Urinary bladder (tissue), 4 donors: ENCODE data around the gene PFKL. TPM values are rescaled to one million over a fixed set of nuclear protein-coding genes. Genes with fewer than 3 reads are reported as not detected.
"Not testable (repeated sequence)": the region's sequence is repeated elsewhere in the genome, so short reads cannot be mapped to it uniquely, and the experiment has no call there.

Experiments used
- DNase-seq: peaks from one replicate; pipeline ENCODE4 v3.0.0-alpha.2; 2015; ENCODE audit errors: extremely low spot score
- H3K27ac ChIP-seq: one replicate; pipeline ENCODE4 v1.5.1; 2013; ENCODE audit warnings: low read depth, mild to moderate bottlenecking, moderate library complexity
- H3K36me3 ChIP-seq: one replicate; pipeline ENCODE4 v1.6.1; 2013; ENCODE audit warnings: mild to moderate bottlenecking, moderate library complexity; ENCODE audit not compliant: insufficient read depth
- H3K4me1 ChIP-seq: one replicate; pipeline ENCODE4 v1.6.1; 2013; ENCODE audit warnings: mild to moderate bottlenecking, moderate library complexity; ENCODE audit not compliant: insufficient read depth
- H3K4me3 ChIP-seq: one replicate; pipeline ENCODE4 v1.5.1; 2013; ENCODE audit warnings: low read depth, low read length
- WGBS: extraction: QIAGEN DNeasy Blood & Tissue Kit; methylation state at CpG from one replicate; pipeline ENCODE4 v1.1.7; 2013; 5-methylcytosine and 5-hydroxymethylcytosine counted together
- polyA plus RNA-seq: library from polyadenylated mRNA; stranded (reverse); fragments of 200-250 nt; gene quantifications from one replicate; pipeline ENCODE4 v1.2.3, GENCODE V29; 2013
- total RNA-seq: library from RNA; depleted of rRNA; stranded (reverse); fragments of >200 nt; gene quantifications from one replicate; pipeline ENCODE4 v1.2.3, GENCODE V29; 2014
- donor health status: healthy with polysubstance abuse.
- donor health status: healthy.

PFKL gene
- total and polyA plus RNA-seq, 2 donors, result 74.8 to 116 TPM

- H3K27ac ChIP-seq, result no peak overlapping the region
- WGBS, result 50% methylated on average over 26 of the region's 26 CpGs
- no peak overlapping the region for H3K4me3 ChIP-seq
- H3K4me1 ChIP-seq, result no peaks in the 10 kb centered on the region
- H3K36me3 ChIP-seq, result no peaks in the 10 kb centered on the region
- DNase-seq, result no peak
Measured at GRCh38 chr21:44294391-44295162, 5.3 kb upstream of the PFKL start.

GRCh38 chr21:44295163-44295573, 4.7 kb upstream of the PFKL start:
- H3K4me1 ChIP-seq, result no peaks in the 10 kb centered on the region
- H3K36me3 ChIP-seq, result no peaks in the 10 kb centered on the region
- H3K27ac ChIP-seq, result no peak overlapping the region
- H3K4me3 ChIP-seq, result no peak overlapping the region
- no peak for DNase-seq
- 77% methylated on average over 14 of the region's 14 CpGs for WGBS

DNA sequence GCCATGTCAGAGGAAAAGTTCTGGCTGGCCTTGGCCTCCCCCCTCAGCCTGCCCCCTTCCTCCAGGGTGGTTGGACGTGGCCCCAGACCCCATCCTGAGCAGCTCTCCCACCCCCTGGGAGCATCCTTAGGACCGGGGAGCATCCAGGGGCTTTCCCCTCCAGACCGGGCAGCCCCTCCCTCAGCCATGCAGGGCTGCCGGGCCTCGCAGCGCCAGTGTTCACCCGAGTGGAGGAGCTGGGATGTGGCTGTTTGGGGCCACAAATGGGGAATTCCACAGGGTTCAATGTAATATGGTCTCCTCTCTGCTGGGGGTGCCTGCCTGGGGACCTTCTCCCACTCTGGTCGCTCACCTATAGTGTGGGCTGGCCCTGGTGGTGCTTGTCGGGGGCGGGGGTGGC, 4.2 kb upstream of the PFKL start:
- no peaks in the 10 kb centered on the region for H3K36me3 ChIP-seq
- no peak for DNase-seq
- H3K4me3 ChIP-seq, result no peak overlapping the region
- H3K27ac ChIP-seq, result no peak overlapping the region
- 74% methylated on average over 10 of the region's 10 CpGs for WGBS
- H3K4me1 ChIP-seq, result no peaks in the 10 kb centered on the region

GRCh38 chr21:44296103-44296519, 3.7 kb upstream of the PFKL start:
- DNase-seq, result no peak
- Histone ChIP-seq H3K27ac (no peak overlapping the region), H3K4me3 (no peak overlapping the region), H3K4me1 (no peaks in the 10 kb centered on the region), H3K36me3 (no peaks in the 10 kb centered on the region)
- 83% methylated on average over 12 of the region's 12 CpGs for WGBS

- no peak overlapping the region for H3K4me3 ChIP-seq
- H3K36me3 ChIP-seq, result no peaks in the 10 kb centered on the region
- H3K27ac ChIP-seq, result no peak overlapping the region
- no peak for DNase-seq
- H3K4me1 ChIP-seq, result no peaks in the 10 kb centered on the region
- 76% methylated on average over 13 of the region's 13 CpGs for WGBS
Measured at GRCh38 chr21:44296916-44297315, 2.9 kb upstream of the PFKL start.

DNA sequence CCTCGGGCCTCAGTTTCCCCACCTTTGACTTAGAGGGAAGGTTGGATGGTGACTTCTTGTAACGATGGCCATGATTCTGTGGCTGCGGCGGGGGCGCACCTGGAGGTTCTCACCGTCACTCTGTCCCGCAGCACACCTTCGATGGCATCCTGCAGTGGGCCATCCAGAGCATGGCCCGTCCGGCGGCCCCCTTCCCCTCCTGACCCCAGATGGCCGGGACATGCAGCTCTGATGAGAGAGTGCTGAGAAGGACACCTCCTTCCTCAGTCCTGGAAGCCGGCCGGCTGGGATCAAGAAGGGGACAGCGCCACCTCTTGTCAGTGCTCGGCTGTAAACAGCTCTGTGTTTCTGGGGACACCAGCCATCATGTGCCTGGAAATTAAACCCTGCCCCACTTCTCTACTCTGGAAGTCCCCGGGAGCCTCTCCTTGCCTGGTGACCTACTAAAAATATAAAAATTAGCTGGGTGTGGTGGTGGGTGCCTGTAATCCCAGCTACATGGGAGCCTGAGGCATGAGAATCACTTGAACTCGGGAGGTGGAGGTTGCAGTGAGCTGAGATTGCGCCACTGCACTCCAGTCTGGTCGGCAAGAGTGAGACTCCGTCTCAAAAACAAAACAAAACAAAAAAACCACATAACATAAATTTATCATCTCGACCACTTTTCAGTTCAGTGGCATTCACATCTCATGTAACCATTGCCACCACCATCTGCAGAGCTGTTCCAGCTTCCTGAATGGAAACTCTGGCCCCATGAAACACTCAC, 2.1 kb upstream of the PFKL start:
- Histone ChIP-seq H3K4me1 (no peaks in the 10 kb centered on the region), H3K36me3 (no peaks in the 10 kb centered on the region), H3K4me3 (no peak overlapping the region), H3K27ac (no peak overlapping the region)
- DNase-seq, result peak; percentile 57
- WGBS, result 27% methylated on average over 22 of the region's 22 CpGs

GRCh38 chr21:44298301-44298700, 1.6 kb upstream of the PFKL start:
- 94% methylated on average over 2 of the region's 2 CpGs for WGBS
- DNase-seq, result no peak
- no peaks in the 10 kb centered on the region for H3K36me3 ChIP-seq
- no peak overlapping the region for H3K27ac ChIP-seq
- no peak overlapping the region for H3K4me3 ChIP-seq
- H3K4me1 ChIP-seq, result no peaks in the 10 kb centered on the region

- DNase-seq, result no peak
- Histone ChIP-seq H3K36me3 (no peaks in the 10 kb centered on the region), H3K4me1 (no peaks in the 10 kb centered on the region), H3K4me3 (peak overlapping the region; percentile 90), H3K27ac (peak overlapping the region; percentile 73)
- WGBS, result 40% methylated on average over 10 of the region's 10 CpGs
Measured at GRCh38 chr21:44299085-44299457, 782 bp upstream of the PFKL start.

DNA sequence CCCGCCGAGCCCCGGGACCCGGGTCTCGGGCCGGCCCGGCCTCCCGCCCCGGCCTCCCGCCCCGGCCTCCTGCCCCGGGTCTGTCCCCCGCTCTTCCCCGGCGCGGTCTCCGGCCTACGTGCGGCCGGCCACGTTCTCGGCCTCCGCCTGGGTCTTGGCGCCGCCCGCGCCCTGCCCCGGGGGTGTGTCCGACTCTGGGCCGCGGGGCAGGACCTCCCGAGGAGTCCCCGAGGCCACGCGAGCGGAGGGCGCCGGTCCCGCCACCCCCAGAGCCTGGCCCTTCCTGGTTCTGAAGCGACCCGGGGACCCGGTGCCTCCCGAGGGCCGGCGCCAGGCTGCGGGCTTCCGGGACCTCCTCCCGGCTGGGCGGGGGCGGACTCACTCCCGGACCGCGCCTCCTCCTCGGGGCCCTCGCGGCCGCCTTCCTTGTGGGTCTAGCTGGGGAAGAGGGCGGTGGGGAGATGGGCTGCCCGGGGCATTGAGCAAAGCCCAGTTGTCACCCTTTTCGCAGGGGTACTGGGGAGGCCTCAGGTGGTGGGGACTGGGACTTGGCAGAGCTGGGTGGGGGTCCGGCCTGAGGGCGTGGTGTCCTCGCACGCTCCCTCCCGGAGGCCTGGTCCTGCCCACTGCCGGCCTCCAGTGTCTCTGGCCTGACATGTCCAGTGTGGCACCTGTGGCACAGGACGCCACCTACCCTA, 558 bp downstream of the PFKL start:
- Histone ChIP-seq H3K36me3 (no peaks in the 10 kb centered on the region), H3K4me3 (peak overlapping the region; percentile 90), H3K4me1 (no peaks in the 10 kb centered on the region), H3K27ac (peak overlapping the region; percentile 88)
- no peak for DNase-seq
- WGBS, result 1% methylated on average over 67 of the region's 67 CpGs

DNA sequence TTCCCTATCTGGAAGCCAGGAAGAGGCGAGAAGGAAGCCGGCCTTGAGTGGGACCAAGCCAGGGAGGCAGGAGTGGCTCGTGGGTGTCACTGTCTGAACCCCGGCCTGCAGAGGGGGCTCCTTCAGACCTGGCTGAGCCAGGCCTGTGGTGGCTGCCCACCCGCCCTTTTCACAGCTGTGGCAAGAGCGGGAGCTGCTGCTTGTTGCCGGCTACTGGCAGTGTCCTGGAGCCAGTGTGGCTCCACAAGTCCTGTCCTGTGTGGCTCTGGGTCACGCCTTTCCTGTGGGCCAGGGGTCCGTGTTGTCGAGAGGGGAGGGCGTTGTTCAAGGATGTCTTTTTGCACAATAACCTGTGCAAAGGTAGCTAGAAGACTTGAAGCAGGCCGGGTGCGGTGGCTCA, 1.3 kb downstream of the PFKL start:
- WGBS, result 73% methylated on average over 13 of the region's 13 CpGs
- H3K4me1 ChIP-seq, result no peaks in the 10 kb centered on the region
- no peaks in the 10 kb centered on the region for H3K36me3 ChIP-seq
- no peak overlapping the region for H3K27ac ChIP-seq
- no peak for DNase-seq
- H3K4me3 ChIP-seq, result peak overlapping the region; percentile 90

DNA sequence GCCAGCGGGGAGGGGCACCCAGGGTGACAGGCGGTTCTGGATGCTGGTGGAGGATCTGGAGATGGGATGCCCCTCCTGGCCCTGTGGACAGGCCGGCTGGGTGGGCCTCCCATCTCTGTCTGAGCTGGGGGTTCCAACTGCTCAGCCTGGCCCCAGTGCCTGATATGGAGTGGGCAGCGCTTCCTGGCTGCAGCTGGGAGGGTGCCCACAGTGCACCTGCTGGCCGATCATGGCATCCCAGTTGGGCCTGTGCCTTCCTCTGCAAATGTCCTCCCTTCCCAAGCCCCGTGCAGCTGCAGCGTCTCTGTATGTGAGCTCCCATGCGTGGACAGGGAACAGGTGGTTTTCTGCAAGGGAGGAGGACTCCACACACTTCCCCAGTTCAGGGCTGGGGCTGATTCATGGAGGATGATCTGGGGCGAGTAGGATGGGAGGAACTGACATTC, 2.1 kb downstream of the PFKL start:
- 66% methylated on average over 9 of the region's 9 CpGs for WGBS
- Histone ChIP-seq H3K4me3 (no peak overlapping the region), H3K36me3 (no peaks in the 10 kb centered on the region), H3K27ac (no peak overlapping the region), H3K4me1 (no peaks in the 10 kb centered on the region)
- DNase-seq, result no peak

DNA sequence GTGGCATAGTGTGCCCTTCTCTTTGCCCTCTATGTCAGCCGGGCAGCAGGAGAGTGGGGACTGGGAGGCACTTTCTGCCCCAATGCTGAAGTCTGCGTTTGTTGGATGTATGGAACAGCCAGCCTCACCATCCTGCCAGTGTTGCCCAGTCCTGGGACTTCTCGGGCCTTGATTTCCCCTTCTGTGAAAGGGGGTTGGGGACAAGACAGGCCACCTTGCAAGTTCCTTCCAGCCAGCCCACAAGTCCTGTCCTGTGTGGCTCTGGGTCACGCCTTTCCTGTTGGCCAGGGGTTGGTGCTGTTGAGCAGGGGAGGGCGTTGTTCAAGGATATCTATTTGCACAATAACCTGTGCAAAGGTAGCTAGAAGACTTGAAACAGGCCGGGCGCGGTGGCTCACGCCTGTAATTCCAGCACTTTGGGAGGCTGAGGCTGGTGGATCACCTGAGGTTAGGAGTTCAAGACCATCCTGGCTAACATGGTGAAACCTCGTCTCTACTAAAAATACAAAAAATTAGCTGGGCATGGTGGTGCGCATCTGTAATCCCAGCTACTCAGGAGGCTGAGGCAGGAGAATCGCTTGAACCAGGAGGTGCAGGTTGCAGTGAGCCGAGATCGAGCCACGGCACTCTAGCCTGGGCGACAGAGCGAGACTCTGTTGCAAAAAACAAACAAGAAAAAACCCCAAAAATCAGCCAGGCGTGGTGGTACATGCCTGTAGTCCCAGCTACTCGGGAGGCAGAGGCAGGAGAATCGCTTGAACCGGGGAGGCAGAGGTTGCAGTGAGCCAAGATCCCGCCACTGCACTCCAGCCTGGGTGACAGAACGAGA, 2.9 kb downstream of the PFKL start:
- H3K36me3 ChIP-seq, H3K27ac ChIP-seq, DNase-seq, H3K4me1 ChIP-seq, H3K4me3 ChIP-seq: not testable (repeated sequence)
- WGBS, result 88% methylated on average over 23 of the region's 23 CpGs

GRCh38 chr21:44303490-44303981, 3.7 kb downstream of the PFKL start:
- H3K27ac ChIP-seq, result no peak overlapping the region
- 71% methylated on average over 12 of the region's 12 CpGs for WGBS
- H3K4me3 ChIP-seq, result no peak overlapping the region
- H3K4me1 ChIP-seq, result no peaks in the 10 kb centered on the region
- no peaks in the 10 kb centered on the region for H3K36me3 ChIP-seq
- no peak for DNase-seq
